Skeletal muscle cell (primary cell): ENCODE measurements around the gene CAMKMT.
"Not testable (repeated sequence)": the region's sequence is repeated elsewhere in the genome, so short reads cannot be mapped to it uniquely, and the experiment has no call there.

ENCODE experiments used
- DNase-seq: peaks from one replicate; pipeline ENCODE4 v3.0.0-alpha.2; 2010; ENCODE audit warnings: low read depth
- H3K4me3 ChIP-seq: 2 replicates; pipeline ENCODE4 v1.5.1; 2011; ENCODE audit warnings: low read depth, mild to moderate bottlenecking, control low read depth, low read length, moderate library complexity

Gene CAMKMT

GRCh38 chr2:44572196-44572900 lies 210.6 kb downstream of the CAMKMT start:
- no peak overlapping the region for H3K4me3 ChIP-seq
- DNase-seq, result no peak

GRCh38 chr2:44573996-44574395 lies 212.2 kb downstream of the CAMKMT start:
- DNase-seq, result no peak
- H3K4me3 ChIP-seq, result no peak overlapping the region

GRCh38 chr2:44578471-44579093 lies 216.8 kb downstream of the CAMKMT start:
- peak; percentile 61 for DNase-seq
- H3K4me3 ChIP-seq, result no peak overlapping the region

GRCh38 chr2:44579115-44579836 lies 217.5 kb downstream of the CAMKMT start:
- no peak for DNase-seq
- no peak overlapping the region for H3K4me3 ChIP-seq

- DNase-seq, result no peak
- H3K4me3 ChIP-seq, result no peak overlapping the region
These were observed 218.1 kb downstream of the CAMKMT start for GRCh38 chr2:44579837-44580230.

GRCh38 chr2:44580875-44581515 lies 219.2 kb downstream of the CAMKMT start:
- DNase-seq, result no peak
- no peak overlapping the region for H3K4me3 ChIP-seq

- no peak overlapping the region for H3K4me3 ChIP-seq
- peak; percentile 17 for DNase-seq
These were observed 220.7 kb downstream of the CAMKMT start for GRCh38 chr2:44582363-44583008.

- not testable (repeated sequence) for DNase-seq, H3K4me3 ChIP-seq
These were observed 233.9 kb downstream of the CAMKMT start for GRCh38 chr2:44595615-44596014.

- no peak overlapping the region for H3K4me3 ChIP-seq
- peak; percentile 31 for DNase-seq
These were observed 235.0 kb downstream of the CAMKMT start for GRCh38 chr2:44596537-44597320.

- no peak overlapping the region for H3K4me3 ChIP-seq
- DNase-seq, result no peak
These were observed 236.8 kb downstream of the CAMKMT start for GRCh38 chr2:44598330-44599119.

GRCh38 chr2:44599130-44599529 lies 237.4 kb downstream of the CAMKMT start:
- H3K4me3 ChIP-seq, result no peak overlapping the region
- DNase-seq, result no peak

- no peak overlapping the region for H3K4me3 ChIP-seq
- DNase-seq, result no peak
These were observed 240.7 kb downstream of the CAMKMT start for GRCh38 chr2:44602446-44602845.

GRCh38 chr2:44605511-44605910 lies 243.8 kb downstream of the CAMKMT start:
- H3K4me3 ChIP-seq, result no peak overlapping the region
- DNase-seq, result no peak

- no peak overlapping the region for H3K4me3 ChIP-seq
- no peak for DNase-seq
These were observed 250.5 kb downstream of the CAMKMT start for GRCh38 chr2:44612276-44612675.

- H3K4me3 ChIP-seq, result no peak overlapping the region
- no peak for DNase-seq
These were observed 253.2 kb downstream of the CAMKMT start for GRCh38 chr2:44614940-44615339.

- no peak overlapping the region for H3K4me3 ChIP-seq
- DNase-seq, result no peak
These were observed 254.3 kb downstream of the CAMKMT start for GRCh38 chr2:44615950-44616518.

GRCh38 chr2:44616667-44617155 lies 255.0 kb downstream of the CAMKMT start:
- no peak for DNase-seq
- no peak overlapping the region for H3K4me3 ChIP-seq
